Right cardiac atrium (tissue), 5 donors: Measurements from ENCODE around the gene TIAM1. TPM values are rescaled to one million over a fixed set of nuclear protein-coding genes. Genes with fewer than 3 reads are reported as not detected.
A peak's percentile ranks its signal among the peaks of the same experiment; 100 is the strongest.

Experiments used
- ATAC-seq, 2 donors: fragments of 200-7000 bp; cut with Tn5 transposase; one replicate each; pipeline versions ENCODE4 v1.8.0 to v1.9.1; 2020; ENCODE audit warnings: moderate library complexity in 2 of 2, mild to moderate bottlenecking in 1 of 2
- DNase-seq, 3 donors: peaks; one replicate each; pipeline ENCODE4 v3.0.0-alpha.2; 2020
- H3K27ac ChIP-seq: one replicate; pipeline ENCODE4 v1.5.1; 2013; ENCODE audit warnings: mild to moderate bottlenecking, low read length, control low read depth, moderate library complexity
- H3K27me3 ChIP-seq: one replicate; pipeline ENCODE4 v1.6.1; 2013; ENCODE audit not compliant: control insufficient read depth, insufficient read depth
- H3K4me1 ChIP-seq: one replicate; pipeline ENCODE4 v1.6.1; 2013; ENCODE audit warnings: low read length; ENCODE audit not compliant: control insufficient read depth, insufficient read depth
- H3K4me3 ChIP-seq: one replicate; pipeline ENCODE4 v1.5.1; 2013; ENCODE audit warnings: low read length, control low read depth
- H3K9me3 ChIP-seq: one replicate; pipeline ENCODE4 v1.6.1; 2013; ENCODE audit warnings: low read length; ENCODE audit not compliant: control insufficient read depth
- WGBS: extraction: QIAGEN DNeasy Blood & Tissue Kit; methylation state at CpG from one replicate; pipeline ENCODE4 v1.1.7; 2013; 5-methylcytosine and 5-hydroxymethylcytosine counted together
- intact Hi-C, 4 donors: fragments of 100-400 bp; cut with DNase I; formaldehyde crosslinking; loops; one replicate each; pipeline versions ENCODE4 v1.11.0 to v1.14.0; 2022 to 2023
- polyA plus RNA-seq: library from polyadenylated mRNA; stranded (reverse); fragments of 200-250 nt; gene quantifications from one replicate; pipeline ENCODE4 v1.2.3, GENCODE V29; 2013
- total RNA-seq, 4 donors: library from RNA; stranded (reverse); fragmentation: NEBNext Ultra II Directional; extraction: Animal tissue kit (Norgen Biotek cat#: 25700); gene quantifications; one replicate each; pipeline ENCODE4 v1.2.1, GENCODE V29; 2021
- donor health status: healthy with polysubstance abuse.
- donor health status: DM: no; HTN: yes; CAD: no.
- donor health status: DM: no; HTN: no; CAD: no.
- donor health status: DM: no; HTN: yes; CAD: no; lungs with severe emphysema.
- donor health status: DM: yes; HTN: yes; CAD: no.

Gene TIAM1
- total and polyA plus RNA-seq, 5 donors: 3.9 to 13.9 (median 8.6) TPM

DNA sequence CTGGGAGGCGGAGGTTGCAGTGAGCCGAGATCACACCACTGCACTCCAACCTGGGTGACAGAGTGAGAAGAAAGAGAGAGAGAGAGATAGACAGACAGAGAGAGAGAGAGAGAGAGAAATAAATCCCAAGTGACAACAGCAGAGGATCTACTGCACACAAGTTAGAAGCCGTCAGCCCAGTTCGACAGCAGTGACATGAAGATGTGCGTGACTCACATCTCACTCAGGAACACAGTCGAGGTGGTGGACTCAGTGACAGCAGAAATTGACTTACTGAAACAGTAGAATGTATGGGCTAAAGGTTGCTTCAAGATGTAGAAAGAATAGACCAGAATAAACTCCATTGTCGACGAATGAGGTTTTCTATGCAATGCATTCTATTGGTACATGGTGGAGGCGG, 228.8 kb downstream of the TIAM1 start:
- ATAC-seq (no peak), DNase-seq (no peak)
- WGBS: 84% methylated on average over 9 of the region's 9 CpGs
- H3K27me3 ChIP-seq: no peaks in the 10 kb centered on the region
- H3K9me3 ChIP-seq: no peaks in the 10 kb centered on the region
- no peak overlapping the region for H3K4me3 ChIP-seq
- no peaks in the 10 kb centered on the region for H3K4me1 ChIP-seq
- intact Hi-C loops: loop anchor here in 1 of 4 donors (10.0 kb wide), 1 partner anchor 50 kb away; no protein-coding TSS in a partner anchor
- H3K27ac ChIP-seq: no peak overlapping the region

DNA sequence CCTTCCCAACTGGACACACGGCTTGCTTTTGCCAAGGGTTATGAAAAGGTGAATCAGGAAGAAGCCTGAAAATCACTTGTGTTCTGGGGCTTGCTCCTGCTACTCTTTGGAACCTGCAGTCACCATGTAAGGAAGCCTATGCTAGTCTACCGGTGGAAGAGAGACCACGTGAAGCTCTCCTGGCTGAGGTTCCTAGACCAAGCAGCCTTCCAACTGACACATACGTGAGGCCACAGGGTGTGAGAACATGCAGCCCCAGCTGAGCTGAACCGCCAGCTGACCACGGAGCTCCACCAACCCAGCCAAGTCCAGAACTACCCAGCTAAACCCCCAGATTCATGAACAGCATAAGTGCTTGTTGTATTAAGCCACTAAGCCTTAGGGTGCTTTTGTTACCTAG, 233.0 kb downstream of the TIAM1 start:
- Histone ChIP-seq H3K4me3 (no peak overlapping the region), H3K9me3 (no peaks in the 10 kb centered on the region), H3K4me1 (no peaks in the 10 kb centered on the region), H3K27me3 (no peaks in the 10 kb centered on the region), H3K27ac (no peak overlapping the region)
- no peak for ATAC-seq
- 70% methylated on average over 6 of the region's 6 CpGs for WGBS
- intact Hi-C loops: loop anchor here in 1 of 4 donors (10.0 kb wide), 1 partner anchor 54 kb away; no protein-coding TSS in a partner anchor
- DNase-seq: no peak

DNA sequence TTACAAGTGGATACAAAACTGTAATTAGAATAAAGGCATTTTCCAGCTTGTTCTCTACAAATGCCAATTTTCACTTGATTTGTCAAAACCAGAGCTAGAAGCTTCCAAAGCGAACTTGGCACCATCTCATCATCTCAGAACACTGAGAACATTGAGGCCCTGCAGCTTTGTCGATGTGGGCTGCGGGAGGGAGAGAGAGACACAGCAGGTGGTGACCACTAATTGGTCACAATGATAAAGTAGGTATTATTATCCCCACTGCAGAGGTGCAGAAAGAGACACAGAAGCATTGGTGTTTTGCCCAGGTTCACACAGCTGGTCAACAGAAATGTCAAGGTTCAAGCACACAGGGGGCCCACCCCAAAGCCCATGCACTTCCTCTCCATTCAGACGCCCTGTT, 233.6 kb downstream of the TIAM1 start:
- intact Hi-C loops: loop anchor here in 1 of 4 donors (10.0 kb wide), 1 partner anchor 54 kb away; no protein-coding TSS in a partner anchor
- WGBS: 67% methylated on average over 4 of the region's 4 CpGs
- Histone ChIP-seq H3K9me3 (no peaks in the 10 kb centered on the region), H3K27me3 (no peaks in the 10 kb centered on the region), H3K4me1 (no peaks in the 10 kb centered on the region), H3K4me3 (no peak overlapping the region), H3K27ac (no peak overlapping the region)
- DNase-seq (no peak), ATAC-seq (no peak)

DNA sequence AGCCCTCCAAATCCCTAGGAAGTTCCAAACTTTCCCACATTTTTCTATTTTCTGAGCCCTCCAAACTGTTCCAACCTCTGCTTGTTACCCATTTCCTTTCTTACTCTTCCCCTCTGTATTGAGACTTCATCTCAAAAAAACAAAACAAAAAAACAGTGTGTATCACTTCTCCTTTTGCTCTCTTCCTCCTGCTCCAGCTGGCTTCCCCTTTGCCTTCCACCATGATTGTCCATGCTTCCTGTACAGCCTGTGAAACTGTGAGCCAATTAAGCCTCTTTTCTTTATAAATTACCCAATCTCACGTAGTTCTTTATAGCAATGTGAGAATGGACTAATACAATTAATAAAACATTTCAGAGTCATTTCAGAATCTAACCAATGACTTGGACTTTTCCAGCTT, 236.2 kb downstream of the TIAM1 start:
- DNase-seq (no peak), ATAC-seq (peak in 1 of 2 donors; percentile 51)
- H3K4me3 ChIP-seq: no peak overlapping the region
- H3K27ac ChIP-seq: no peak overlapping the region
- H3K4me1 ChIP-seq: no peaks in the 10 kb centered on the region
- no peaks in the 10 kb centered on the region for H3K9me3 ChIP-seq
- WGBS: 62% methylated on average over 1 of the region's 1 CpG
- intact Hi-C loops: loop anchor here in 3 of 4 donors (5.0 to 10.0 kb wide), 2 partner anchors 69 to 497 kb away; no protein-coding TSS in a partner anchor
- no peaks in the 10 kb centered on the region for H3K27me3 ChIP-seq

DNA sequence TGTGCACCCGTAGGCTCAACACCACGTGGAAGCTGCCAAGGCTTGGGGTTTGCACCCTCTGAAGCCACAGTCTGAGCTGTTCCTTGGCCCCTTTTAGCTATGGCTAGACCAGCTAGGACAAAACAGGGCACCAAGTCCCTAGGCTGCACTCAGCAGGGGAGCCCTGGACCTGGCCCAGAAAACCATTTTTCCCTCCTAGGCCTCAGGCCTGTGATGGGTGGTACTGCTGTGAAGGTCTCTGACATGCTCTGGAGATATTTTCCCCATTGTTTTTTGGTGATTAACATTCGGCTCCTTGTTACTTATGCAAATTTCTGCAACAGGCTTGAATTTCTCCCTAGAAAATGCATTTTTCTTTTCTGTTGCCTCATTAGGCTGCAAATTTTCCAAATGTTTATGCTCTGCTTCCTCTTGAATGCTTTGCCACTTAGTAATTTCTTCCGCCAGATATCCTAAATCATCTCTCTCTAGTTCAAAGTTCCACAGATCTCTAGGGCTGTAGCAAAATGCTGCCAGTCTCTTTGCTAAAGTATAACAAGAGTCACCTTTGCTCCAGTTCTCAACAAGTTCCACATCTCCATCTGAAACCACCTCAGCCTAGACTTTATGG, 236.8 kb downstream of the TIAM1 start:
- intact Hi-C loops: loop anchor here in 3 of 4 donors (5.0 to 10.0 kb wide), 2 partner anchors 70 to 498 kb away; no protein-coding TSS in a partner anchor
- Histone ChIP-seq H3K4me3 (no peak overlapping the region), H3K9me3 (no peaks in the 10 kb centered on the region), H3K27ac (no peak overlapping the region), H3K27me3 (no peaks in the 10 kb centered on the region), H3K4me1 (no peaks in the 10 kb centered on the region)
- 86% methylated on average over 4 of the region's 4 CpGs for WGBS
- no peak for ATAC-seq
- DNase-seq: no peak

DNA sequence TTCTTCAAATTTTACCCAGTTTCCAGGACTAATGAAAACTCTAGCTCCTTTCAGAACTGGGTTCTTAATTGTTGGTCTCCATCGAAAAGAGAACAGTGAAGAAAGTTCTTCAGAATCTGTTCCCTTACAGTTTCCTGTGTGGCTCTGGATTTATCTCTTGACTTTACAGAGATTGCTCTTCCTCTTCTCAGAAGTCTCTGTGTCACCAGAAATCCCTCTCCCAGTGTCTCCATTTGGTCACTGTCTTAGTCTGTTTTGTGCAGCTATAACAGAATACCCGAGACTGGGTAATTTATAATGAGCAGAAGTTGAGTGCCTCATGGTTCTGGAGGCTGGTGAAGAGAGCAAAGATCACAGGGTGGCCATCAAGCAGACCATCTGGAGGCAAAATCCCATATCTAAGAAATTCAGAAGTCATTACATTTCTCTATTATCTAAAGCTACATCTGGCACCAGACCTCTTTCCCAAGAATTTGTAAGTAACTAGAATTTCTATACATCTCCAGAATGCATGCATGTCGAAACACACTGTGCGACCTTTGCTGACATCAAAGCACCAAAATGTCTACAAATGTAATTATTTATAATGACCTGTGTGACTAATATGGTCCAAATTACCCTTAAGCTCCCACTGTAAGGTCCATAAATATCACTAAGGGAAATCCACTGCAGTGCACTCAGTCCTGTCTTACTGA, 240.3 kb downstream of the TIAM1 start:
- H3K4me1 ChIP-seq: no peaks in the 10 kb centered on the region
- no peaks in the 10 kb centered on the region for H3K9me3 ChIP-seq
- H3K27ac ChIP-seq: no peak overlapping the region
- no peaks in the 10 kb centered on the region for H3K27me3 ChIP-seq
- ATAC-seq: no peak
- WGBS: 87% methylated on average over 4 of the region's 4 CpGs
- intact Hi-C loops: loop anchor here in 2 of 4 donors (10.0 kb wide), 1 partner anchor 501 kb away; no protein-coding TSS in a partner anchor
- no peak overlapping the region for H3K4me3 ChIP-seq
- no peak for DNase-seq

DNA sequence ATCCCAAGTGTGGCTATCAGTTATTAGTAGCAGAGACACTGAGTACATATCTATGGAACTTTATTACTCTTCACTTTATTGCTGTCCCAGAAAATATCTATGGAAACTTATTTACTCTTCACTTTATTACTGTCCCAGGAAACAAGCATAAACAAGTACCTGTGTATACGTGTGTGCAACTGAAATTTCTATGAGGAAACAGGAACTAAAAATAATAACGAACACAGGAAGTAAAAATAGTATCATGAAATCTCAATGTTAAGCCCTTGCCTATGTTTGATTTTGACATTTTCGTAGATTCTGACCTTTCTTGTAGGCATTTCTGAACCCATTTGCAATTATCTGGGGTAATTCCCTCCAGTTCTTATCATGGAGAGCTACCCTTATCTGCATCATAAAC, 240.9 kb downstream of the TIAM1 start:
- H3K9me3 ChIP-seq: no peaks in the 10 kb centered on the region
- ATAC-seq: no peak
- H3K27me3 ChIP-seq: no peaks in the 10 kb centered on the region
- no peak overlapping the region for H3K4me3 ChIP-seq
- WGBS: 43% methylated on average over 3 of the region's 3 CpGs
- DNase-seq: no peak
- no peak overlapping the region for H3K27ac ChIP-seq
- peaks cover 1% of the 10 kb centered on the region for H3K4me1 ChIP-seq
- intact Hi-C loops: loop anchor here in 2 of 4 donors (10.0 kb wide), 1 partner anchor 502 kb away; no protein-coding TSS in a partner anchor

DNA sequence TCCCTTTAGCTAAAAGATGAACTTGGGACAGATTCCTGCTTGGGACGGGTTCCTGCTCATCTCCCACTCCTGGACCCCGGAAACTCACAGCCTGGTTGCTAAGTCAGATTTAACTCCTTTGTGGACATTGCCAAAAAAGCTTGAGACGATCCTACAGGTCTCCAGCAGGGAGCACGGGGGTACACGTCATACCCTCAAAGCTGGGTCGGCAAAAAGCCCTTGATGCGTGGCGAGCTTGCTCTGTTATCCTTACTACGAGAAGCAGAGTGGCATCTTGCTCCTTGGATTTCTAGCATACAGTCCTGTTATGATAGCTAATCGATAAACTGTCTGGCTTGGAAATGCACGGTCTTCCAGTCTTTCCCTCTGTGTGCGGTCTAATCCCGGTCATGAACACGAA, 244.9 kb downstream of the TIAM1 start:
- Histone ChIP-seq H3K27ac (no peak overlapping the region), H3K4me1 (peaks cover 1% of the 10 kb centered on the region), H3K4me3 (no peak overlapping the region), H3K9me3 (no peaks in the 10 kb centered on the region), H3K27me3 (no peaks in the 10 kb centered on the region)
- no peak for DNase-seq
- intact Hi-C loops: loop anchor here in 3 of 4 donors (2.0 to 5.0 kb wide), 2 partner anchors 82 to 83 kb away; no protein-coding TSS in a partner anchor
- 73% methylated on average over 14 of the region's 14 CpGs for WGBS
- no peak for ATAC-seq

DNA sequence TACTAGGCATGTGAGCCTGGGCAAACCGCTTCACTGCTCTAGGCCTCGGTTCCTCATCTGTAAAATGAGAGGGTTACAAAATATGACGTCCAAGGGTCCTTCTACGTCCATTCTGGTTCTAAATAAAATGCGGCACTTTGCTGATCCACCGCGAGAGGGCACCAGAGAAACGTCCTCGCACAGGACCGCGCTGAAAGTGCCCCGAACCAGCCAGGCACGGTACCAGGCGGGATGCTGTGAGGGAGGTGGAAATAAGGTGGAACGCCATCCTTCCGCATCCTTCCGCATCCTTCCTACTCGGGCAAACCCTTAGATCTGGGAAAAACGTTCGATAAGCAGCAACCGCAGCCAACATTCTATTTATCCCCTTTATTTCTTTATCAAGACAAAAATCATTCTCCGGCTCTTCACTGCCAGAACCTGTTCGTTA, 245.5 kb downstream of the TIAM1 start:
- no peak overlapping the region for H3K4me3 ChIP-seq
- peak; percentile 75 to 90 (median 84) for DNase-seq
- H3K27me3 ChIP-seq: no peaks in the 10 kb centered on the region
- no peak overlapping the region for H3K27ac ChIP-seq
- WGBS: 12% methylated on average over 23 of the region's 23 CpGs
- ATAC-seq: peak; percentile 76 to 80
- peaks cover 1% of the 10 kb centered on the region for H3K4me1 ChIP-seq
- no peaks in the 10 kb centered on the region for H3K9me3 ChIP-seq
- intact Hi-C loops: loop anchor here in 3 of 4 donors (2.0 to 5.0 kb wide), 2 partner anchors 82 to 84 kb away; no protein-coding TSS in a partner anchor

DNA sequence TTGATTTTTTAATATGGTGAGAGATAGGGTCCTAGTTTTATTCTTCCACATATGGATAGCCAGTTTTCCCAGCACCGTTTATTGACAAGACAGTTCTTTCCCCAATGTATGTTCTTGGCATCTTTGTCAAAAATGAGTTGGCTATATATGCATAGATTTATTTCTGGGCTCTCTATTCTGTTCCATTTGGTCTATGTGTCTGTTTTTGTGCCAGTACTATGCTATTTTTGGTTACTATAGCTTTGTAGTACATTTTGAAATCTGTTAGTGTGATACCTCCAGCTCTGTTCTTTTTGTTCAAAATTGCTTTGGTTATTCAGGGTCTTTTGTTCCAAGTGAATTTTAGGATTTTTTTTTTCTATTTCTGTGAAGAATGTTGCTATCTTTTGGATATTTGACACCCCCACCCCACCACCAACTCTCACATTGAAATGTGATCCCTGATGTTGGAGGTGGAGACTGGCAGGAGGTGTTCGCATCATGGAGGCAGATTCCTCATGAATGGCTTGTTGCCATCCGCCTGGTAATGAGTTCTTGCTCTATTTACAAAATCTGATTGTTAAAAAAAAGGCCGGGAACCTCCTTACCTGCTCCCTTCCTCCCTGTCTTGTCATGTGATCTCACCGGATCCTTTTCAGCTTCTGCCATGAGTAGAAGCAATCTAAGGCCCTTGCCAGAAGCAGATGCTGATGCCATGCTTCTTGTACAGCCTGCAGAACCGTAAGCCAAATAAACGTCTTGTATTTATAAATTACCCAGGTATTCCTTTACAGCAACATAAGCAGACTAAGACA, 251.0 kb downstream of the TIAM1 start:
- Histone ChIP-seq H3K9me3 (no peaks in the 10 kb centered on the region), H3K4me1 (no peaks in the 10 kb centered on the region), H3K27ac (no peak overlapping the region), H3K27me3 (no peaks in the 10 kb centered on the region), H3K4me3 (no peak overlapping the region)
- 82% methylated on average over 7 of the region's 7 CpGs for WGBS
- intact Hi-C loops: no loop called here
- DNase-seq: no peak
- no peak for ATAC-seq
